GM06990 (cell line): ENCODE data around the gene TEN1.

Experiments used
- DNase-seq: peaks from one replicate; pipeline ENCODE4 v3.0.0-alpha.2; 2011; ENCODE audit not compliant: insufficient read length; ENCODE audit errors: extremely low read depth
- H3K27me3 ChIP-seq: replicated peaks from 2 replicates; pipeline ENCODE4 v1.6.0; 2011; ENCODE audit warnings: low read length; ENCODE audit not compliant: control insufficient read depth, insufficient read depth
- H3K36me3 ChIP-seq: 2 replicates; pipeline ENCODE4 v1.5.1; 2011; ENCODE audit warnings: low read length; ENCODE audit not compliant: control insufficient read depth, insufficient read depth
- H3K4me3 ChIP-seq: replicated peaks from 2 replicates; pipeline ENCODE4 v1.5.1; 2011; ENCODE audit warnings: low read depth, mild to moderate bottlenecking, control low read depth, low read length
- CTCF ChIP-seq: IDR thresholded peaks from 2 replicates; pipeline ENCODE4 v1.5.1; 2011; ENCODE audit warnings: low read length, control low read depth, mild to moderate bottlenecking, inconsistent platforms; ENCODE audit not compliant: insufficient read depth, poor library complexity, severe bottlenecking

TEN1 gene

GRCh38 chr17:76000016-76000754 is 21.1 kb downstream of the TEN1 start:
- H3K4me3 ChIP-seq, result no peak overlapping the region
- H3K36me3 ChIP-seq, result peaks cover 9% of the 10 kb centered on the region
- DNase-seq, result peak; percentile 61
- H3K27me3 ChIP-seq, result no peaks in the 10 kb centered on the region
- TF ChIP-seq CTCF, result peak; percentile 95

GRCh38 chr17:76000755-76001521 is 21.9 kb downstream of the TEN1 start, which contains the start of gene CDK3:
CDK3 (plus strand) TSS chr17:76000855; CDS start chr17:76001426, 571 bp downstream.
- TF ChIP-seq CTCF, result no peak
- Histone ChIP-seq H3K4me3 (no peak within 1 kb of the TSS), H3K27me3 (no peaks in the 10 kb centered on the region), H3K36me3 (peaks cover 9% of the 10 kb centered on the region)
- no peak for DNase-seq

GRCh38 chr17:76002100-76002499 is 23.1 kb downstream of the TEN1 start:
- Histone ChIP-seq H3K36me3 (peaks cover 9% of the 10 kb centered on the region), H3K27me3 (no peaks in the 10 kb centered on the region), H3K4me3 (no peak overlapping the region)
- no peak for TF ChIP-seq CTCF
- no peak for DNase-seq

- no peaks in the 10 kb centered on the region for H3K27me3 ChIP-seq
- H3K4me3 ChIP-seq, result no peak overlapping the region
- DNase-seq, result no peak
- peaks cover 9% of the 10 kb centered on the region for H3K36me3 ChIP-seq
- TF ChIP-seq CTCF, result no peak
Measured at GRCh38 chr17:76003915-76004314, 24.9 kb downstream of the TEN1 start.

GRCh38 chr17:76004750-76005262 is 25.8 kb downstream of the TEN1 start:
- no peak for DNase-seq
- no peaks in the 10 kb centered on the region for H3K27me3 ChIP-seq
- peaks cover 9% of the 10 kb centered on the region for H3K36me3 ChIP-seq
- TF ChIP-seq CTCF, result no peak
- H3K4me3 ChIP-seq, result no peak overlapping the region
